Fibroblast of skin of right quadriceps (primary cell): ENCODE results near the gene BCLAF3.

Experiments used
- DNase-seq: peaks from one replicate; pipeline ENCODE4 v3.0.0-alpha.2; 2013

BCLAF3 gene

DNA sequence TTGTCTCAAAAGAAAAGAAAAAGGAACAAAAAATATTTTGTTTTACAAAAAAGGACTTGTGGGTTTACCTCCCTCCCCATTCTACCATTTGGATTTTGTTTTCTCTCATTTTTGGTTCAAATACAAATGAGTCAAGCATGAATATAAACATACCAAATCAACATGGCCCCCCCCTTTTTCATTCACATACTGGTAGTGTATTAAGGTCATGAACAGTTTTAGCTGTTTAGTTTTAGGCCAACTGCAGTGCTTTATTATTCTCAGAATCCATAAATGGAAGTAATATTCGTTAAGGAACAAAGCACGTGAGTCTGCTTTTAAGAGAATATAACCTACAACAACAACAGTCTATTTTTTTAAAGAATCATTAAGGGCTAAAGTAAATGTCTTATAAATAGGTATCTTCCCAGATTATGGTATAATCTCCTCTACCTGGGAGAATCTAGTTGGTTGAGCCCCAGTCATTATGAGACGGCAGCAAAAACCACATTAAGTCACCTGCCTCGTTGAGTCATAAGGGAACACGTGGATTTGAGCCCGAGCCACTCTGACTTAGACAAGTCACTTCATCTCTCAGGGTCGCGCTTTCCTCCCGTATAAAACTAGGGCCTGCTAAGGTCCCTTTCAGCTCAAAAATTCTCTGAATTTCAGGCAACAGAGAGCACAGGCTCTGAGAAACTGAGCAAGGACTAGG lies 26.7 kb downstream of the BCLAF3 start:
- DNase-seq = no peak

DNA sequence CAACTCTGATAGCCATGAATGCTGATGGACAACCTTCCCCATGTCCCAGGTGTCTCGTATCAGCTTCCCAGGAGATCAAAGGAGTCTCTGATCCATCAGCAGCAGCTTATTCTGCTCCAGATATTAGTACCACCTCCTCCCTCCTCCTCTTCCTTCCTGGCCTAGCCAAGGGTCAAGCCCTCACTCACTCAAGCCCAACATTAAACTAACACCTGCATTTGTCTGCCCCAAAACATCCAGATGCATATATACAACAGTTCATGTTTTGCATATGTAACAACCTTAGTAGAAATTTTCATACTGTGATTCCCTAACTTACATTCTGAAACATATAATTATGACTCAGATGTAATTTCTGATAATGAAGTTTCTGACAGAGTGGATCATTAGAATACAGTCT lies 29.9 kb downstream of the BCLAF3 start:
- DNase-seq = no peak

DNA sequence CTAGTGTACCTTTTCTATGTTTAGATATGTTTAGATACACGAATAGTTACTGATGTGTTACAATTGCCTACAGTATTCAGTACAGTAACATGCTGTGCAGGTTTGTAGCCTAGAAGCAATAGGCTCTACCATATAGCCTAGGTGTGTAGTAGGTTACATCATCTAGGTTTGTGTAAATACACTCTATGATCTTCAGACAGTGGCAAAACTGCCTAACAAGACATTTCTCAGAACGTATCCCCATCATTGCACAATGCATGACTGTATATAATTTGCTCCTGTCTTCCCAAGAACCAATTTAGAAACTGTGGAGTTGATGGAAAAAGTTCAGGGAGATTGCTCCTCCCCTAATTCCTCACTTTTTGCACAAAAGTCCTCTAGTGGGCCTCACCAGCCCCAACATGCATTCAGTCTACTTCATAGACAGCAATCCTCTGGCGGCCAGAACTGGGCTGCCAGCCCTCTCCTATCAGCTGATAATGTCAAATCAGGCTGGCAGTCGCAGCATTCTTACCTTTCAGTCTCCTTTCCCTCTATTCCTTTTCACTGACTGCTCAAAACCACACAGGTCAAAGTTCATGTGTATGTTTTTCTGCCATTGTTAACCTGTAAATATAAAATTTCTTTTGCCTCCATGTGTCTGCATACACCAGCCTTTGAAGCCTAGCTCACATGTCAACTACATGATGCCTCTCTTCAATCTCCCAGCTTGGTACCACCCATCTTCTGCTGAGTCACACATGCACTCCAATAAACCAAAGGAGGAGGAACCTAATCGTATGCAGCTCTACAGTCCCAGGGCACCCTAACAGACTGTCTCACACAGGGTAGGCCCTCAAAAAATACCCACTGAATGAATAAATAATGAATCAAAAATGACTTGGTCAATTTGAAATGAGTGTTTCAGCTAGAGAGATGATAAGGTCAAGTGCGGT lies 32.0 kb downstream of the BCLAF3 start:
- no peak for DNase-seq

DNA sequence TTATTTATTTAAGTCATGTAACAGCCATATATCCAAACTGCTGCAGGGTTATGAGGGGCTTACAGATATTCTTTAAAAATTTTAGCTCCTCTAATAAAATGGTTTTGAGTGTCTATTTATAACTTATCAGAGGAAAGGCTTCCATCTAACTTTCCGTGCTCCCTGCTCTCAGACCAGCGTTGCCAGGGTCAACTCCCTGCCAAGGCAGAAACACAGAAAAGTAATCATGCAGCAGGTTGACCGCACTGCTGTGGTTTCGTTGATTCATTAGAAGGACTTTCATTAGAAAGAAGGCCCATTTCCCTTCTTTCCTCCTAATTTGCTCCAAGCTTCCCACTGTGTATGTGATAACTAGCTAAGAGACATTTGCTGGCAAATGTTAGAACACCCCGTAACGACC lies 33.9 kb downstream of the BCLAF3 start:
- DNase-seq = peak; percentile 3

DNA sequence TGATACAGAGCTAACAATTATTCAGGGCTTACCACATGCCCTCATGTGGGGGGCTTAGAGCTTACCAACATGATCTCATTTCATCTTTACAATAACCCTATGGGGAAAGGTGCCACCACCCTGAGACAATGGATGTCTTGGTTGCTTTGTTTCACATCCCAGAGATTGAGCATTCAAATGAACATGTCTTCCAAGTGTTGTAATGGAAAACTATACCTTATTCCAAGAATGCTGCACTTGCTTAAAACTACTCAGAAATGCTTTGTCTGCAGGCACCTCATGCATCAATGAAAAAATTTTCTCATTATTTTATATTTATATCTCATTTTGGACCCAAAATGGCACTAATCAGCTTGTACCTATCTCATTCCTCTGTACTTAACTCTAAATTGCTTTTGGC lies 34.6 kb downstream of the BCLAF3 start:
- DNase-seq = no peak

DNA sequence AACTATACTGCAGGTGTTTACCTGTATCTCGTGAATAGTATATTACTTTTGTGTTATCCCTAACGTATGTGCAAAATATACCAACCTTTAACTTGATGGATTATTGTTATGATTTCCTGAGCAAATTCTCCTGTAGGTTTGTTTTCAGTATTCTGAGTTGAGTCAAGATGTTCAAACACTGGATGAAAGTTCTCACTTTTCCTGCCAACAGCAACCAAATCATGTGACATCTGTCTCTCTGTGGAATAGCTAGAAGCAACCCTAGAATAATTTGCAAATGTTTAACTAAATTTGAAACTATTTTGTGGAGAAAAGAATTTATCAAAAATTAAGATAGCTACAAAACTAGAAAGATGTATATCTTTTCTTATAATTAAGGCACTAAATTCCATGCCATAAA lies 35.6 kb downstream of the BCLAF3 start:
- DNase-seq = no peak

DNA sequence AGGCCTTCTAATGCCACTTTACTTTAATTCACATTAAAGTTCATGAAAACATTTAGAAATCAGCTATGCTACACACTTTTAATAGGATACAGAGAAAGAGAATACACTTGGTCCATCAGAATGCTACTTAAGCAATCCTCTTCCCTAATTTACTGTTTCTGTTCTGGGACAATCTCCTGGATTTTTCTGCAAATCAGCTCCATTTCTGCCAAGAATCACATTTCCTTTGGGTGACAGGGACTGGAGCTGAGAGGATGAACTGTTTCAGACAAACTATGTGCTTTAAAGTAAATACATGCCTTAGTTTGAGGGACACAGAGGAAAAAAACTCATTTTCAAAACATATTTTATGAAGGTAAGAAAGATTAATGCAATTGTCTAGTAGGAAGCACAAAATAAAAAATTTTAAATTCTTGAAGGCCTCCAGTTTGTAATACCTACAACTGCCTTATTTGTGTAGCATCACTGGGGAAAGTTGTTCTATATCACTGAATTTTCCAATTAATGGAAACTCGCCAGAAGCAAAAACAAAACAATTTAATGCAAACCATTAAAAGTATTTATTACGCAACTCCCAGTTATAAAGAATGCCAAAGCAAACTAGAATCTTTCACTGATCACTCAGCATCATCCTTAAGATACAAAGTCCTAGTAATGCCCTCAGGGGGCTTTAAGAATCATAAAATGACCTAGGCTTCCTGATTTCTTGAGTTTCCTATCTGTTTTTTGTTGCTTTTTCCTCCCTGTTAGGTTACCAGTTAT lies 36.3 kb downstream of the BCLAF3 start:
- DNase-seq = peak; percentile 14

DNA sequence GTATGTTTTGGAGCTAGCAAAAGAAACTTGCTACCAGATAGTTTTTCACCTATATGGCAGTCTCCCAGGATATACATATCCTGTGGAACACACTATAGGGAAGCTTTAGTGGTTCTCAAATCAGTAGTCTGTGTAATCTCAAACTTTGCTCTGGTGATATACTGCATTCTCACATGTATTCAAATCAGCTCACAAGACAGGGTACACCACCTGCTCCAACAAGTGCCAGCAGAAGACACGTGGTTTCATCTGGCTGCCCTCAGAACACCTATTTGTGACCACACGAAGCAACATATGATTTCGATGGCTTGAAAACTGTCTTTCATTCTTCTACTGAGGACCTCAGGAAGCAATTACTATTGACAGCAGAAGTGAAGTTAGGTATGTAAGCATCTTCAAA lies 37.7 kb downstream of the BCLAF3 start:
- no peak for DNase-seq

DNA sequence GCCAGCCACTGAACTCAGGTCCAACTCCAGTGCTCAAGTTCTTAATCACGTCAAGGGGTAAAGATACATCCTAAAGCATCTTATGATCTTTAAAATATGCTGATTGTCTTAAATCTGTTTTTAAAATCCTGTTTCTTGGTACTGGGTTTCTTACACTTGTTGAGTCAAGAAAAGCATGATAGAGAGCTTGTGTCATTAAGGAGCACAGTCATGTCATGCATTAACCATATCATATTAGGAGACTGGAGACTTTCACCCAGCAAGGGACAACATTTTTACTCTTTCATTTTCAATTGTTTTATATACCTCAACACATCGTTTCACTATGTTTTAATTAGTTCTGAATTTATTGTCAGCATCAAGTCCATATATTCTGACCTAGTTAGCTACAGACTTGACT lies 41.5 kb downstream of the BCLAF3 start:
- DNase-seq = no peak

DNA sequence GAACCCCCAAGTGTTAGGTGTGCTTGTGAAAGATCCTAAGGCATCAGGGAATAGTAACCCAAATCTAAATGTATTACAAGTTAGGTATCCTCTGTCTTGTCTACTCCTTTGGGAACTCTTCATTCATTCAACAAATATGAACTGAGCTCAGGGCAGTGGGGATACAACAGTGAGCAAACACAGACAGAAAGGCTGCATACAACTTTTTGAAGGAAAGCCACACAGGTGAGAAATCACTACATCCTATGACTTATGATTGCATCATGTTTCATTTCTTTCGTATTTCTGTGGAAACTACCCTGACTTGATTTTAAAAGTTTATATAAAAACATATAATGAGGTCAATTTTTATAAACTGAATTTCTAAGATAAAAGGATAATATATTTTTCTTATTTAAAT lies 43.2 kb downstream of the BCLAF3 start:
- no peak for DNase-seq
